HG03108 (cell line): ENCODE measurements around the gene CSNK1G1.
"Not testable (repeated sequence)": the region's sequence is repeated elsewhere in the genome, so short reads cannot be mapped to it uniquely, and the experiment has no call there.

Experiments used
- ATAC-seq: cut with Tn5 transposase; IDR thresholded peaks from one replicate; pipeline ENCODE4 v1.9.1; 2021; ENCODE audit warnings: moderate library complexity; ENCODE audit not compliant: unreplicated experiment

Gene CSNK1G1

DNA sequence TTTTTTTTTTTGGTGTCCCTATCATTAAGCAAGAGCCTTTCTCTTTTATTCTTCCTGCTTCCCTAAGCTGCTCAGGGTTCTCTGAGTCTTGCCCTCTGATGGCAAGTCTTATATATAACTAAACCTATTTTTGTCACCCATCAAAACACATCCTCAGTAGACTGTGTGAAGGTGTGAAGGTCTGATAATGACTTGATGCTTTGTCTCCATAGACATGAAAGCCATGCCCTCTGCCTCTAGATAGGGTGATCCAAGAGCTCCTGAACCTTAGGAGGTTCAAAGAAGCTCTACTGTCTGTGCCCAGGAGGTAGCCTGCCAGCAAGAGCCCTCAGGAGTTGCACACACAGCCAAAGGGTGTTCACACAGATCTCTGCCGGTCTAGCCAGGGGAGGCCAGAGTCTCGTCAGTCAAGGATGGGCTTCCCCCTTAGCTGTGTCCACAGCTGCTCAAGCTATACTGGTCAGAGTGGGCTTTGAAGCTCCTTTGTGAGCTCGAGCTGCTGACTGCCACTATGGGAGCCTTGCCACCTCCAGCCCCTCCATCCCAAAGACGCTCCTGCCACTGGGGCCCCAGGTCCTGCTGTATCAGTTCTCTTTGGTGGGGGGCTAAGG, 217.5 kb downstream of the CSNK1G1 start:
- ATAC-seq = no peak

DNA sequence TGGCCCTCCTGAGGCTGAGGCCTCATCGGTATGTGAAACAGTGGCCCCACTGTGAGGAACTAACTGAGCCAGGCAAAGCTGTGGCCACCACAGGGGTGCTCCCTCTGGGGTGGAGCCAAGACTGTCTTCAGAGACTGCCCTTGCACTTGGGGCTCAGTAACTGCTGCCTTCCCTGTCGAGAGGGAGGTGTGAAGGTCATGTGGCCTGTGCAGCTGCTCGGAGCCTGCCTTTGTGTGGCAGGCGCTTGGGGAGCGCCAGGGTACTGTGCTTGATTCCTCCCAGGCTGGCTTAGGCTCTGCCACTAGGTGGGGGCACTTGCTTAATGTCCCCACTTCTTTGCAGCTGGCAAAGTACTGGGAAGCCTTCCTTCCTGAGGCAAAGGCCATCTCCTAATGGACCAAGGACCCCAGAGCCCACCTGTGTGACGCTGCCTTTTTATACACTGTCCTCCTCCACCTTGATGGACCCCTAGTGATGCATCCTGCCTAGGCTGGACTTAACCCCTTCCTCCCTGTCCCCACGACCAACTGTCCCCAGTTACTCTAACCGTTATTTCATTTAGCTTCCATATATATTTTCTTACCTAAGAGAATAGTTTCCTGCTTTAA, 218.6 kb downstream of the CSNK1G1 start:
- no peak for ATAC-seq

DNA sequence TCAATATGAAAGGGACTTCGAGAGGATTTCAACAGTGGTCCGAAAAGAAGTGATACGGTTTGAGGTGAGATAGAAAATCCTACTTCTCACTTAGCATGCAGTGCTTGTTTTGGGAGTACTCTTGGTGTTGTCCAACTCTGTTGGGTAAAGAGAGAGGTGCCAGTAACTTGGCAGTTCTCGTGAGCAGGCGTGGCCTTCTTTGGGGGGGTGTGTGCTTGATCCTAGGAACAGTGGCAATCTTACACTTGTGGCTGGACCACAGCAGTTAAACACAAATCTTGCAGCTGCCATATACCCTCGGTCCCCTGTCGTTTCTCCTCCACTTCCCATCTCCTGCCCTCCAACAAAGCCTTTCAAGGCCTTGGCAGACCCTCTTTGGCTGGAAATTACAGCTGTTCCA, 219.6 kb downstream of the CSNK1G1 start:
- ATAC-seq = no peak

DNA sequence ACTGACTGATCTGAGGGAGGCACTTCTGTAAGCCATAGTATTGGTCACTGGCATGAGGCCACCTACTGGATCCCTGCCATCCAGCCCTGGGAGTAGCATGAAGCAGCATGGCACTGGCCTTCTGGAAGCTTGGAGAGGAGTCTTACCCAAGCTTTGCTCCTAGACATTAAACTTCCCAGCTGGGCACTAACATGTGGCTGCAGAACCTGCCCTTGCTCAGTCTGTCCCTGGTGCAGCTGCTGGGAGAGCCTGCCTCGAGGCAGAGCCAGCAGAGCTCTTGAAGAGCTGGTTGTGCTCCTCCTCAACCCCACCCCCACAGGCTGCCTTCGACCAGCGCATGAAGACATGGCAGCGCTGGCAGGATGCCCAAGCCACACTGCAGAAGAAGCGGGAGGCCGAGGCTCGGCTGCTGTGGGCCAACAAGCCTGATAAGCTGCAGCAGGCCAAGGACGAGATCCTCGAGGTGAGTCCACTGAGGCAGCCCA, 221.6 kb downstream of the CSNK1G1 start:
- no peak for ATAC-seq

DNA sequence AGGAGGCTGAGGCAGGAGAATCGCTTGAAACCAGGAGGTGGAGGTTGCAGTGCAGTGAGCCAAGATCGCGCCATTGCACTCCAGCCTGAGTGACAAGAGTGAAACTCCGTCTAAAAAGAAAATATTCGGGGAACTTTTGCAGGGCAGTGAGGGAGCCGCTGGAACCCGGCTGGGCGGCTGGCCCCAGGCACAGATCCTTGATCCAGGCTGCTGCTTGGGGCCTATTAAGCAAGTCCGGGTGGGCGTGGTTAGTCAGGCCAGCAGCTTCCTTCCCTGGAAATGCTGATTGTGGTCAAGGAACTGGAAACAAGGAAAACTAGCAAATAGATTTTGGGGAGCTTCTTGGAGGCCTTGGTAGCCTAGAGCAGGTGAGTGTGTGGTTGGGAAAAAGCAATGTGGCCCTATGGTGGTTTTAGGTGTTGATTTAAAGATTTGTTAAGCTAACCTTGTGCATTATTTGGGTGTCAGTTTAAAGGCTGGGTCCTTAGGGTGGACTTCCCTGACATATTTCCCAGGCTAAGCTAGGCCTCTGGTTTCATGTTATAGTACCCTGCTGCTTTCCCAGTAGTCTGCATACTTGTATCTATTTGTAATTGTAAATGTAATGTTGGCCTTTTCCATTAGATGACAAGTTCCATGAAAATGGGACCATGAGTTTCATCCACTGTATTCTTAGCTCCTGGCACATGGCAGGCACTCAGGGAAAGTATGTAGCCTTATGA, 222.2 kb downstream of the CSNK1G1 start:
- no peak for ATAC-seq

DNA sequence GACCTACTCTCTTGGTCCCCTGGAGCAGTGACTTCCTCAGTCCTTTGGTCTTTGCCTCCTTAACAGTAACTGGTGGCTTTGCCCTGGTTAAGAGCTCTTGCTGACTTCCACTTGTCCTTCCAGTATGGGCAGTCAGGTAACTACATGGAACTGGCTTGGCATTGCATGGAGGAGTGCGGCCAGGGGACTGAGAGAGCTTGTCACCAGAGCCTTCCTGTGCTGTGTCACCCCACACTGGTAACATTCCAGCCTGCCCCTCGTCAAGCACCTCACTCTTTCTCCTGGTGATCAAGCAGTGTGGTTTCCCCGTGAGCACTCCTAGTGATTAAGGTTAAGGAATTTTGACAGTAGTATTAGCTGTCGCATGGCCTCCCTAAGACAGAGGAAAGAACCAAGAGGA, 223.8 kb downstream of the CSNK1G1 start:
- ATAC-seq = no peak

DNA sequence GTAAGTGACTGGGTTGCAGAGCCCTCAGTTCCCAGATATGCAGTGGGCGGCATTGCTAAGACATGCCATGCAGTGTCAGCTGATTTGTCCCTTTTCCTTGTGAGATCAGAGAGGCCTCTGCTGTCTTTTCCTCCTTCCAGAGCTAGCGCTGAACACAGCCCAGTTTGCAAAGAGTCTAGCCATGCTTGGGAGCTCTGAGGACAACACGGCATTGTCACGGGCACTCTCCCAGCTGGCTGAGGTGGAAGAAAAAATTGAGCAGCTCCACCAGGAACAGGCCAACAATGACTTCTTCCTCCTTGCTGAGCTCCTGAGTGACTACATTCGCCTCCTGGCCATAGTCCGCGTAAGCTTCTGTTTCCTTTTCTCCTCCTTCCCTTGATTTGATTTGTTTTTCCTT, 224.4 kb downstream of the CSNK1G1 start:
- no peak for ATAC-seq

DNA sequence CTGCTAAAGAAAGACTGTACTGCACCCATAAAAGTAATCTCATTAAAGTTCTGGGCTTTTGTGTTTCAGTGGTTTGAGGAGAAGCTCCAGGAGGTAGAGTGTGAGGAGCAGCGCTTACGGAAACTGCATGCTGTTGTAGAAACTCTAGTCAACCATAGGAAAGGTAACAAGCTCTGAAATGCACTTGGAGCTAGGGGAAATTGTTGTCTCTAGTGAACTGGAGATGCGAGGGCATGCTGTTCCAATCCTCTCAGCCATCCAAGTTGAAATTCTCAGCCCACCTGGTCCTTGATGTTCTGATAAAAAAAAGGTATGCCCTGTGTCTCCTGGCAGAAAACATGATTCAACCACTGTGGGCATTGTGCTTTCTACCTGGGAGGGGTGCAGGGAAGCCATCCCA, 225.8 kb downstream of the CSNK1G1 start:
- ATAC-seq = no peak

DNA sequence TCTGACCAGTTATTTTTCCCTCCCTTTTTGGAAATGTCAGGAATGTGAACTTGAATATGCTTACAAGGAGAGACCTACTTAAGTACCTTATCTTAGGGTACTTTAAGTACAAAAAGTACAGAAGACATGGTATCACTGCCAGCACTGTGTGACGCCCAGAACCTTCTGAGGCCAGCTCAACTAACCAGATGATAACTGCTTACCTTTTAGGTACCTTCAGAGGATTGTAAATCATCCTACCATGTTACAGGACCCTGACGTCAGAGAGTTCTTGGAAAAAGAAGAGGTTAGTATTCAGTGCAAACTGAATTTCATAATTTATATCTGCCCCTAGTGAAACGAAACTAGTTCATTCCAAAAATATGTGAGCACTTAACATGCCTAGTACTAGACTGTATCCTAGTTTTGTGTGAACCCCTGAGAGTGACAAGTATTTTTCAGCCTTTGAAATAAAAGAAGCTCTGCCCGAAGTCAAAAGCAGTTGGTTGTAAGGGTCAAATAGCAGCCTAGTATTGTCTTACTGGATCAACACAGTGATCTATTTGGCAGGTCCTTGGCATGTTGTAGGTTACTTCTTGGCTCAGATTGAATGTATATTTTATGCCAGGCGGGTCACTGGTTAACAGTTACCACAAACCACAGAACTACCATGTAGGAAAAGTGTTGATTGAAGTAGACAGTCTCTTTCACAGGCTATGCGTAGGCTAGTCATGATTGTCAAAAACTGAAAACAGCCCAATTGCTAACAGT, 228.3 kb downstream of the CSNK1G1 start:
- ATAC-seq = no peak

DNA sequence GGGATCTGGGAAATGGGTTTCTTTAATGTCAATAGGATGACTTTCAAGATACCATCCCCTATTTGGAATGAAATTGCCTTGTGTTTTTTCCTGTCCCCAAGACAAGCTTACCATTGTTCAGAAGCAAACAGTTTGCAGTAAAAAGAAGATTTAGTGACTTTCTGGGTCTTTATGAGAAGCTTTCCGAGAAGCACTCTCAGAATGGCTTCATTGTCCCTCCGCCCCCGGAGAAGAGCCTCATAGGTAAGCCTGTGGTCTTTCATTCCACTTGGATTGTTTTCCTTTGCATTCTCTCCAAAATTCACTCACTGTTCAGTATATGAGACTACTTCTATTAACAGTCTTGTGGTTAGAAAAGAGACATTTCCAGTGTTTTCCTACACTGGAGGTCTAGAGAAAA, 230.0 kb downstream of the CSNK1G1 start:
- ATAC-seq = no peak

DNA sequence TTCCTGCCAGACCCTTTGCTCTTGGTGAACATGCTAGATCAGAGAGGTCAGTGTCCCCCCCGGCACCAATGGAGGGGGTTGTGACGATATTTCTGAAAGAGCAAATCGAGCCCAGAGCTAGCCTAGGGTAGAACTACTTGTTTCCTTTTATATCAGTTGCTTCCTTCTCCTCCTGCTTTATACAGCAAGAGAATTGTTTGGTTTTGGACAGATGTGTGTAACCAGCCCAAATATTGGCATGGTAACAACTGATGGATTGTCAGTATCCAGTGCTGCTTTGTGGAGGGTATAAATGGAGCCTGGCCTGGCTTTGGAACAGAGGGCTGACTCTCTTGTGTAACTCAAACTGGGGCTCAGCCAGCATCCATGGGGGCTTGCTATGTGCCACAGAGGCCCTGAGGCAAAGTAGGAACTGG, 233.0 kb downstream of the CSNK1G1 start:
- ATAC-seq = no peak

DNA sequence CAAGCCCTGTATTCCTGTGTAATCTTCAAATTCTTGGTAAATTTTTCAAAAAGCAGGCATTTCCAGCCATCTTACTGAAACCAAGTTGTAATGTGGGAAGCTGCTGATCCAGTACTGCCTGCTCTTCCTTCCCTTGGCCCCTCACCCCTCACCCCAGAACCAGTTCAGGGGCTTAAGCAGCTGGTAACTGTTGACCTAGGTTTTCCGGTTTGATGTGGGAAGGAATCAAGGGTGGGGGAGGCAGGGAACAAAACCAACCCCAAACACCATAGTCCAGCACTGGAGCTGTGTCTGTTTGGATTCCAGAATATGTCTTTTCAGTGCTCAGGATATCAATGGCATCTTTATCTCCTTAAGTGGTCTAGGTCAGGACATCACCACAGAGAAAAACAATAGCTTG, 233.5 kb downstream of the CSNK1G1 start:
- no peak for ATAC-seq

DNA sequence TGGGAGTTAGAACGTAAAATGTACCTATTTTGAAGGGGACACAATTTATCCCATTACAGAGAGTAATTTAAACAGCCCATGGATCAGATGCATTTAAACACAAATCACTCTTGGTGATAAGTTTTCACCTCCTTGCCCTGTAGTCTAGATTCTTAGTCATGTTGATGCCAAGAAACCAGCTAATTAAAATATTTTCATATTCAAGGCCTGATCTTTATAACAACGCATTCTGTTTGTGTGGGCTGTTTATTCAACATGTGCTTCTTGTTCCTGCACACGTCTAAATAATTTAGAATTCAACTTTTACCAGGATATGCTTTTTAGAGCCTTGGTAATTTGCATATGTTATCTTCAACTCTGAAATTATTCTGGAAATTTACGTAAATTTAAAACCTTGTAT, 234.4 kb downstream of the CSNK1G1 start:
- ATAC-seq = no peak

DNA sequence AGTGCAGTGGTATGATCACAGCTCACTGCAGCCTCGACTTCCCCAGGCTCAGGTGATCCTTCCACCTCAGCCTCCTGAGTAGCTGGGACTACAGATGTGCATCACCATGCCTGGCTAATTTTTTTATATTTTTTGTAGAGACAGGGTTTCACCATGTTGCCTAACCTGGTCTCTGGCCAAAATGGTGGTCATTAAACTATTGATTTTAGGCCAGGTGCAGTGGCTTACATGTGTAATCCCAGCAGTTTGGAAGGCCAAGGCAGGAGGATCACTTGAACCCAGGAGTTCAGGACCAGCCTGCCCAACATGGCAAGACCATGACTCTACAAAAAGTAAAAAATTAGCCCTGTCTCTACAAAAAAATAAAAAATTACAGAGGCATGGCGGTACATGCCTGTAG, 235.7 kb downstream of the CSNK1G1 start:
- not testable (repeated sequence) for ATAC-seq

DNA sequence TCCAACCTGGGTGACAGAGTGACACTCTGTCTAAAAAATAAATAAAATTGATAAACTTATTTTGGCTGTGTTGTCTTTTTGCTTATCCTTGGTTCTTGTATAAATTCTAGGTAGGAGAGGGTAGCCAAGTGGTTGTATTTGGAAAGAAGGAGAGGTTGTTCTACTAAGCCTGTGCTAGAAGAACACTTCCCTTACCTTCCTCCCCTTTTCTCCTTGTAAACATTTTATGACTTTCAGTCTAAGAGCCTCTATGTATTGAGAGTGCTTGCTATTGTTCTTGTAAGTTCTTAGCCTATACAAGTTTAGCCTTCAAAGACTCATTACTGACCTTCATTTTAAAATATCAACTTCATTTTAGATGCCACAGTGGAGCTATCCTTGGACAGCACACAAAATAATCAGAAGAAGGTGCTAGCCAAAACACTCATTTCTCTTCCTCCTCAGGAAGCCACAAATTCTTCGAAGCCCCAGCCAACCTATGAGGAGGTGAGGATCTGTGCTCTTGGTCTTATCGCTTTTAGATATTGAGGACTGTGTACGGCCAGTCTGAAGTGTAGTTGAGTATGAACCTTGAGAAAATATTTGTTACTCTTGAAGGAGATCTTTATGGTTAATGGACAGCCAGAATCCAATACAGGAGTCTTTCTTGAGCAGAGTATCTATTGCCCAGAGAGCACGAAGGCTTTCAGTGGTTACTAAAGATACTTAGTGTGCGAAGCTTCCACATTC, 238.1 kb downstream of the CSNK1G1 start:
- ATAC-seq = no peak
